Activated CD8-positive, alpha-beta T cell treated with anti-CD3 and anti-CD28 coated beads, Interleukin-2, amount 10 ng/mL, durations not matched to agents 7 days and 5 days (primary cell): Measurements from ENCODE around the gene MTO1. TPM values are rescaled to one million over a fixed set of nuclear protein-coding genes. Genes with fewer than 3 reads are reported as not detected.
"Not testable (repeated sequence)": the region's sequence is repeated elsewhere in the genome, so short reads cannot be mapped to it uniquely, and the experiment has no call there.

Experiments used
- ATAC-seq: fragments of 150-1000 bp; cut with Tn5 transposase; one replicate; pipeline ENCODE4 v1.10.0; 2021; ENCODE audit warnings: moderate library complexity
- CTCF ChIA-PET: fragments of 350-600 bp; sonication (Branson Sonifier 250); formaldehyde crosslinking; loops from one replicate; lab custom pipeline; 2021; ENCODE audit warnings: antibody characterized with exemption; lab: Charles Lee
- POLR2A ChIA-PET: fragments of 350-600 bp; sonication (Branson Sonifier 250); formaldehyde crosslinking; loops from one replicate; lab custom pipeline; 2021; ENCODE audit warnings: antibody characterized with exemption; lab: Charles Lee
- DNase-seq: peaks from one replicate; pipeline ENCODE4 v3.0.0-alpha.2; 2020
- H3K27ac Mint-ChIP-seq: one replicate; pipeline ENCODE4 v1.8.0; 2021; ENCODE audit warnings: mild to moderate bottlenecking, mixed read lengths
- H3K27me3 Mint-ChIP-seq: one replicate; pipeline ENCODE4 v1.8.0; 2021; ENCODE audit warnings: low read depth, mixed read lengths
- H3K36me3 Mint-ChIP-seq: one replicate; pipeline ENCODE4 v1.8.0; 2021; ENCODE audit warnings: low read depth, mixed read lengths
- H3K4me1 Mint-ChIP-seq: one replicate; pipeline ENCODE4 v1.8.0; 2021; ENCODE audit warnings: low read depth, mixed read lengths
- H3K4me3 Mint-ChIP-seq: one replicate; pipeline ENCODE4 v1.8.0; 2021; ENCODE audit warnings: mild to moderate bottlenecking, mixed read lengths
- H3K9me3 Mint-ChIP-seq: one replicate; pipeline ENCODE4 v1.8.0; 2022; ENCODE audit warnings: mixed read lengths; ENCODE audit not compliant: insufficient read depth
- total RNA-seq, 2 experiments: library from RNA; stranded (reverse); gene quantifications; one replicate each; pipeline ENCODE4 v1.2.3, GENCODE V29; 2021

MTO1 gene
- total RNA-seq, 2 experiments from 2014 or later, result 51.7 to 54.3 TPM

GRCh38 chr6:73518100-73518981 is 56.8 kb downstream of the MTO1 start:
- H3K9me3 Mint-ChIP-seq, ATAC-seq, DNase-seq, H3K27me3 Mint-ChIP-seq: not testable (repeated sequence)
- CTCF ChIA-PET, result interaction anchor here (1.1 to 8.6 kb wide), 3 partner anchors 67 to 135 kb away, joined by 3 to 157 read pairs (median 32); partner anchors contain the start of gene SLC17A5
- POLR2A ChIA-PET, result interaction anchor here (1.0 to 13.1 kb wide), 7 partner anchors 9 to 135 kb away, joined by 3 to 166 read pairs (median 51); partner anchors contain the start of genes MTO1 and SLC17A5
- peaks cover 67% of the 10 kb centered on the region for H3K36me3 Mint-ChIP-seq
- peak overlapping the region; percentile 95 for H3K27ac Mint-ChIP-seq
- peak overlapping the region; percentile 87 for H3K4me3 Mint-ChIP-seq
- peaks cover 49% of the 10 kb centered on the region for H3K4me1 Mint-ChIP-seq

GRCh38 chr6:73518982-73519881 is 57.7 kb downstream of the MTO1 start:
- peak overlapping the region; percentile 95 for H3K27ac Mint-ChIP-seq

GRCh38 chr6:73519926-73520687 is 58.6 kb downstream of the MTO1 start:
- Mint-ChIP-seq H3K27me3 (no peaks in the 10 kb centered on the region), H3K36me3 (peaks cover 61% of the 10 kb centered on the region), H3K4me1 (peaks cover 52% of the 10 kb centered on the region), H3K4me3 (peak overlapping the region; percentile 87), H3K27ac (peak overlapping the region; percentile 95), H3K9me3 (no peaks in the 10 kb centered on the region)
- ATAC-seq (peak; percentile 33), DNase-seq (peak; percentile 80)
- ChIA-PET POLR2A (interaction anchor here (0.6 to 13.1 kb wide), 34 partner anchors 10 to 202 kb away, joined by 3 to 166 read pairs (median 4); partner anchors contain the start of genes CGAS, MTO1 and SLC17A5), CTCF (interaction anchor here (0.8 to 1.0 kb wide), 4 partner anchors 66 to 133 kb away, joined by 3 to 6 read pairs (median 6); no protein-coding TSS in a partner anchor)

More at GRCh38 chr6:73518982-73519881, 57.7 kb downstream of the MTO1 start:
- ChIA-PET POLR2A (interaction anchor here (1.0 to 13.1 kb wide), 17 partner anchors 10 to 134 kb away, joined by 3 to 166 read pairs (median 10); partner anchors contain the start of genes CGAS, MTO1 and SLC17A5), CTCF (interaction anchor here (1.0 to 8.6 kb wide), 4 partner anchors 67 to 134 kb away, joined by 5 to 157 read pairs (median 19); partner anchors contain the start of gene SLC17A5)
- peaks cover 54% of the 10 kb centered on the region for H3K4me1 Mint-ChIP-seq
- not testable (repeated sequence) for H3K27me3 Mint-ChIP-seq, ATAC-seq, DNase-seq, H3K9me3 Mint-ChIP-seq
- peak overlapping the region; percentile 87 for H3K4me3 Mint-ChIP-seq
- H3K36me3 Mint-ChIP-seq, result peaks cover 66% of the 10 kb centered on the region

GRCh38 chr6:73520688-73521350 is 59.3 kb downstream of the MTO1 start, which contains the start of gene EEF1A1:
EEF1A1 (minus strand) TSS chr6:73521032; CDS start chr6:73520026, 1,006 bp downstream.
- POLR2A ChIA-PET, result interaction anchor here (0.5 to 13.1 kb wide), 38 partner anchors 7 to 901 kb away, joined by 3 to 166 read pairs (median 4); partner anchors contain the start of genes CGAS, MTO1 and SLC17A5
- peak within 1 kb of the TSS; percentile 95 for H3K27ac Mint-ChIP-seq
- peaks cover 53% of the 10 kb centered on the region for H3K36me3 Mint-ChIP-seq
- peaks cover 45% of the 10 kb centered on the region for H3K4me1 Mint-ChIP-seq
- H3K27me3 Mint-ChIP-seq, result no peaks in the 10 kb centered on the region
- DNase-seq (peak; percentile 100), ATAC-seq (peak; percentile 75)
- CTCF ChIA-PET, result interaction anchor here (1.0 to 4.1 kb wide), 9 partner anchors 58 to 134 kb away, joined by 3 to 23 read pairs (median 6); partner anchors contain the start of gene SLC17A5
- no peaks in the 10 kb centered on the region for H3K9me3 Mint-ChIP-seq
- H3K4me3 Mint-ChIP-seq, result peak within 1 kb of the TSS; percentile 87

- ATAC-seq (peak; percentile 43), DNase-seq (no peak)
- peak overlapping the region; percentile 87 for H3K4me3 Mint-ChIP-seq
- no peaks in the 10 kb centered on the region for H3K9me3 Mint-ChIP-seq
- H3K27ac Mint-ChIP-seq, result peak overlapping the region; percentile 95
- peaks cover 47% of the 10 kb centered on the region for H3K36me3 Mint-ChIP-seq
- CTCF ChIA-PET, result interaction anchor here (0.7 to 4.1 kb wide), 9 partner anchors 8 to 133 kb away, joined by 3 to 23 read pairs (median 4); partner anchors contain the start of genes MTO1 and SLC17A5
- H3K27me3 Mint-ChIP-seq, result no peaks in the 10 kb centered on the region
- peaks cover 39% of the 10 kb centered on the region for H3K4me1 Mint-ChIP-seq
- POLR2A ChIA-PET, result interaction anchor here (0.5 to 13.1 kb wide), 22 partner anchors 8 to 901 kb away, joined by 3 to 166 read pairs (median 6); partner anchors contain the start of genes CGAS, MTO1 and SLC17A5
These were observed 59.9 kb downstream of the MTO1 start for GRCh38 chr6:73521351-73521985.

GRCh38 chr6:73523434-73524123 is 62.0 kb downstream of the MTO1 start:
- peak overlapping the region; percentile 87 for H3K4me3 Mint-ChIP-seq
- no peaks in the 10 kb centered on the region for H3K9me3 Mint-ChIP-seq
- POLR2A ChIA-PET, result interaction anchor here (0.6 to 13.1 kb wide), 13 partner anchors 8 to 273 kb away, joined by 3 to 166 read pairs (median 6); partner anchors contain the start of genes CGAS, MTO1 and SLC17A5
- DNase-seq, result peak; percentile 87
- ATAC-seq, result peak; percentile 41
- peak overlapping the region; percentile 95 for H3K27ac Mint-ChIP-seq
- H3K4me1 Mint-ChIP-seq, result peaks cover 24% of the 10 kb centered on the region
- H3K27me3 Mint-ChIP-seq, result peaks cover 3% of the 10 kb centered on the region
- CTCF ChIA-PET, result interaction anchor here (1.1 to 4.1 kb wide), 8 partner anchors 8 to 129 kb away, joined by 3 to 23 read pairs (median 6); partner anchors contain the start of gene SLC17A5
- H3K36me3 Mint-ChIP-seq, result peaks cover 27% of the 10 kb centered on the region

- ATAC-seq (no peak), DNase-seq (no peak)
- Mint-ChIP-seq H3K4me1 (peaks cover 20% of the 10 kb centered on the region), H3K27me3 (peaks cover 3% of the 10 kb centered on the region), H3K4me3 (no peak overlapping the region), H3K9me3 (no peaks in the 10 kb centered on the region), H3K36me3 (peaks cover 6% of the 10 kb centered on the region), H3K27ac (no peak overlapping the region)
- ChIA-PET POLR2A (interaction anchor here (1.4 to 13.1 kb wide), 2 partner anchors 33 to 63 kb away, joined by 3 to 166 read pairs; no protein-coding TSS in a partner anchor), CTCF (interaction anchor here (2.5 kb wide), 1 partner anchor 86 kb away, joined by 10 read pairs; no protein-coding TSS in a partner anchor)
These were observed 64.2 kb downstream of the MTO1 start for GRCh38 chr6:73525546-73526330.

GRCh38 chr6:73528897-73529296 is 67.4 kb downstream of the MTO1 start:
- POLR2A ChIA-PET, result interaction anchor here (1.2 to 4.5 kb wide), 2 partner anchors 9 to 12 kb away, joined by 3 to 15 read pairs; no protein-coding TSS in a partner anchor

More at GRCh38 chr6:73528897-73529296, 67.4 kb downstream of the MTO1 start:
- ATAC-seq (no peak), DNase-seq (no peak)
- H3K27ac Mint-ChIP-seq, result no peak overlapping the region
- no peaks in the 10 kb centered on the region for H3K36me3 Mint-ChIP-seq
- peaks cover 6% of the 10 kb centered on the region for H3K4me1 Mint-ChIP-seq
- H3K9me3 Mint-ChIP-seq, result no peaks in the 10 kb centered on the region
- CTCF ChIA-PET, result no interaction called here
- H3K4me3 Mint-ChIP-seq, result no peak overlapping the region
- peaks cover 5% of the 10 kb centered on the region for H3K27me3 Mint-ChIP-seq
